Neural progenitor cell (in vitro differentiated cells): Measurements from ENCODE around the gene JMJD6. TPM values are rescaled to one million over a fixed set of nuclear protein-coding genes. Genes with fewer than 3 reads are reported as not detected.

Experiments
- DNase-seq: peaks from one replicate; pipeline ENCODE4 v3.0.0-alpha.2; 2016; ENCODE audit warnings: low spot score
- H2AFZ ChIP-seq: fragments of 200-600 bp; sonication (generic); replicated peaks from 2 replicates; pipeline ENCODE4 v1.6.1; 2016; ENCODE audit warnings: antibody characterized with exemption
- H3F3A ChIP-seq: fragments of 200-600 bp; sonication (generic); 2 replicates; pipeline ENCODE4 v1.6.1; 2016; ENCODE audit warnings: antibody characterized with exemption, low read depth
- H3K27ac ChIP-seq: fragments of 200-600 bp; sonication (generic); 2 replicates; pipeline ENCODE4 v1.5.1; 2016; ENCODE audit warnings: mild to moderate bottlenecking
- H3K27me3 ChIP-seq: fragments of 200-600 bp; sonication (generic); 2 replicates; pipeline ENCODE4 v1.6.1; 2016; ENCODE audit warnings: mild to moderate bottlenecking, moderate library complexity
- H3K36me3 ChIP-seq: fragments of 200-600 bp; sonication (generic); 2 replicates; pipeline ENCODE4 v1.5.1; 2016
- H3K4me1 ChIP-seq: fragments of 200-600 bp; sonication (generic); 2 replicates; pipeline ENCODE4 v1.6.1; 2016; ENCODE audit warnings: mixed run types
- H3K4me2 ChIP-seq: fragments of 200-600 bp; sonication (generic); 2 replicates; pipeline ENCODE4 v1.6.1; 2016
- H3K4me3 ChIP-seq: fragments of 200-600 bp; sonication (generic); 2 replicates; pipeline ENCODE4 v1.5.1; 2016
- H3K79me2 ChIP-seq: fragments of 200-600 bp; sonication (generic); 2 replicates; pipeline ENCODE4 v1.6.1; 2016; ENCODE audit warnings: low read depth
- H3K9ac ChIP-seq: fragments of 200-600 bp; sonication (generic); 2 replicates; pipeline ENCODE4 v1.6.1; 2016
- H3K9me3 ChIP-seq: fragments of 200-600 bp; sonication (generic); 2 replicates; pipeline ENCODE4 v1.5.1; 2016; ENCODE audit warnings: low read depth
- H4K20me1 ChIP-seq: fragments of 200-600 bp; sonication (generic); 2 replicates; pipeline ENCODE4 v1.6.1; 2016; ENCODE audit warnings: low read depth
- H3K27ac Mint-ChIP-seq: 3 replicates; pipeline ENCODE4 v1.8.0; 2021; ENCODE audit warnings: mixed read lengths
- H3K27me3 Mint-ChIP-seq: 2 replicates; pipeline ENCODE4 v1.8.0; 2022; ENCODE audit warnings: low read depth, mild to moderate bottlenecking, inconsistent platforms, moderate library complexity, mixed read lengths; ENCODE audit not compliant: insufficient read depth
- H3K36me3 Mint-ChIP-seq: 3 replicates; pipeline ENCODE4 v1.8.0; 2021; ENCODE audit warnings: mixed read lengths
- H3K4me1 Mint-ChIP-seq: 3 replicates; pipeline ENCODE4 v1.8.0; 2021; ENCODE audit warnings: mixed read lengths
- H3K4me3 Mint-ChIP-seq: 3 replicates; pipeline ENCODE4 v1.8.0; 2021; ENCODE audit warnings: mild to moderate bottlenecking, moderate library complexity, mixed read lengths
- H3K9me3 Mint-ChIP-seq: 3 replicates; pipeline ENCODE4 v1.8.0; 2020; ENCODE audit warnings: mixed read lengths
- CTCF ChIP-seq: fragments of 200-600 bp; sonication (generic); IDR thresholded peaks from 2 replicates; pipeline ENCODE4 v1.5.1; 2017; ENCODE audit warnings: antibody characterized with exemption, mild to moderate bottlenecking
- EZH2 ChIP-seq: fragments of 200-600 bp; sonication (generic); IDR thresholded peaks from 2 replicates; pipeline ENCODE4 v1.6.1; 2017; ENCODE audit warnings: antibody characterized with exemption, mild to moderate bottlenecking, moderate library complexity
- EZH2phosphoT487 ChIP-seq: fragments of 200-600 bp; sonication (generic); IDR thresholded peaks from 2 replicates; pipeline ENCODE4 v1.6.1; 2017; ENCODE audit warnings: antibody characterized with exemption
- total RNA-seq: library from RNA; depleted of rRNA; stranded (reverse); fragments of >200 nt; gene quantifications from 2 replicates; pipeline ENCODE4 v1.2.3, GENCODE V29; 2015; ENCODE audit warnings: low replicate concordance

Gene JMJD6
- total RNA-seq, 1 donor from 2014 or later, result 8.7 TPM

GRCh38 chr17:76758570-76758969 is 32.2 kb upstream of the JMJD6 start:
- no peak overlapping the region for H3K4me3 Mint-ChIP-seq
- no peak for DNase-seq
- no peaks in the 10 kb centered on the region for H3K36me3 ChIP-seq
- no peak overlapping the region for H3K4me2 ChIP-seq
- H3K4me1 Mint-ChIP-seq, result no peaks in the 10 kb centered on the region
- H3K27me3 Mint-ChIP-seq, result peaks cover 2% of the 10 kb centered on the region
- no peak overlapping the region for H3K27ac ChIP-seq
- H3K9me3 ChIP-seq, result no peaks in the 10 kb centered on the region
- no peak overlapping the region for H3K27ac Mint-ChIP-seq
- H3K9me3 Mint-ChIP-seq, result peaks cover 2% of the 10 kb centered on the region
- H3K36me3 Mint-ChIP-seq, result peaks cover 28% of the 10 kb centered on the region
- H3F3A ChIP-seq, result no peaks in the 10 kb centered on the region
- H3K4me3 ChIP-seq, result no peak overlapping the region
- TF ChIP-seq EZH2 (no peak), EZH2phosphoT487 (no peak), CTCF (no peak)
- no peak overlapping the region for H3K9ac ChIP-seq
- no peaks in the 10 kb centered on the region for H4K20me1 ChIP-seq
- no peak overlapping the region for H2AFZ ChIP-seq
- H3K79me2 ChIP-seq, result no peaks in the 10 kb centered on the region
- H3K27me3 ChIP-seq, result no peaks in the 10 kb centered on the region
- no peaks in the 10 kb centered on the region for H3K4me1 ChIP-seq

- H3K36me3 Mint-ChIP-seq, result peaks cover 27% of the 10 kb centered on the region
Measured at GRCh38 chr17:76757256-76757655, 30.9 kb upstream of the JMJD6 start.

GRCh38 chr17:76755285-76755684 is 28.9 kb upstream of the JMJD6 start:
- no peaks in the 10 kb centered on the region for H3K9me3 ChIP-seq
- H3K27me3 Mint-ChIP-seq, result no peaks in the 10 kb centered on the region
- no peak overlapping the region for H3K4me3 ChIP-seq
- no peak overlapping the region for H2AFZ ChIP-seq
- TF ChIP-seq CTCF, result no peak
- TF ChIP-seq EZH2phosphoT487, result no peak
- TF ChIP-seq EZH2, result no peak
- DNase-seq, result no peak
- H3K4me3 Mint-ChIP-seq, result no peak overlapping the region
- H3K9me3 Mint-ChIP-seq, result peaks cover 2% of the 10 kb centered on the region
- no peak overlapping the region for H3K4me2 ChIP-seq
- H3K4me1 ChIP-seq, result no peaks in the 10 kb centered on the region
- peaks cover 22% of the 10 kb centered on the region for H3K36me3 Mint-ChIP-seq
- H4K20me1 ChIP-seq, result no peaks in the 10 kb centered on the region
- no peaks in the 10 kb centered on the region for H3F3A ChIP-seq
- H3K27me3 ChIP-seq, result no peaks in the 10 kb centered on the region
- H3K4me1 Mint-ChIP-seq, result no peaks in the 10 kb centered on the region
- no peaks in the 10 kb centered on the region for H3K79me2 ChIP-seq
- no peaks in the 10 kb centered on the region for H3K36me3 ChIP-seq
- H3K27ac Mint-ChIP-seq, result no peak overlapping the region
- no peak overlapping the region for H3K27ac ChIP-seq
- no peak overlapping the region for H3K9ac ChIP-seq

More at GRCh38 chr17:76757256-76757655, 30.9 kb upstream of the JMJD6 start:
- no peaks in the 10 kb centered on the region for H3F3A ChIP-seq
- Mint-ChIP-seq H3K4me3 (peak overlapping the region; percentile 6), H3K9me3 (peaks cover 2% of the 10 kb centered on the region), H3K4me1 (no peaks in the 10 kb centered on the region), H3K27ac (peak overlapping the region; percentile 16), H3K27me3 (no peaks in the 10 kb centered on the region)
- no peaks in the 10 kb centered on the region for H3K27me3 ChIP-seq
- no peak for TF ChIP-seq EZH2
- no peak for TF ChIP-seq CTCF
- TF ChIP-seq EZH2phosphoT487, result no peak
- no peaks in the 10 kb centered on the region for H4K20me1 ChIP-seq
- no peak overlapping the region for H3K4me2 ChIP-seq
- H3K4me1 ChIP-seq, result no peaks in the 10 kb centered on the region
- H2AFZ ChIP-seq, result no peak overlapping the region
- no peaks in the 10 kb centered on the region for H3K36me3 ChIP-seq
- H3K79me2 ChIP-seq, result no peaks in the 10 kb centered on the region
- H3K9me3 ChIP-seq, result no peaks in the 10 kb centered on the region
- no peak overlapping the region for H3K27ac ChIP-seq
- no peak overlapping the region for H3K9ac ChIP-seq
- DNase-seq, result no peak
- no peak overlapping the region for H3K4me3 ChIP-seq
